ENCODE data around the gene SPTB. TPM values are rescaled to one million over a fixed set of nuclear protein-coding genes. Genes with fewer than 3 reads are reported as not detected.

The SPTB gene
- total and polyA plus RNA-seq, 8 donors, result 2.2 to 4.7 (median 3.3) TPM

DNA sequence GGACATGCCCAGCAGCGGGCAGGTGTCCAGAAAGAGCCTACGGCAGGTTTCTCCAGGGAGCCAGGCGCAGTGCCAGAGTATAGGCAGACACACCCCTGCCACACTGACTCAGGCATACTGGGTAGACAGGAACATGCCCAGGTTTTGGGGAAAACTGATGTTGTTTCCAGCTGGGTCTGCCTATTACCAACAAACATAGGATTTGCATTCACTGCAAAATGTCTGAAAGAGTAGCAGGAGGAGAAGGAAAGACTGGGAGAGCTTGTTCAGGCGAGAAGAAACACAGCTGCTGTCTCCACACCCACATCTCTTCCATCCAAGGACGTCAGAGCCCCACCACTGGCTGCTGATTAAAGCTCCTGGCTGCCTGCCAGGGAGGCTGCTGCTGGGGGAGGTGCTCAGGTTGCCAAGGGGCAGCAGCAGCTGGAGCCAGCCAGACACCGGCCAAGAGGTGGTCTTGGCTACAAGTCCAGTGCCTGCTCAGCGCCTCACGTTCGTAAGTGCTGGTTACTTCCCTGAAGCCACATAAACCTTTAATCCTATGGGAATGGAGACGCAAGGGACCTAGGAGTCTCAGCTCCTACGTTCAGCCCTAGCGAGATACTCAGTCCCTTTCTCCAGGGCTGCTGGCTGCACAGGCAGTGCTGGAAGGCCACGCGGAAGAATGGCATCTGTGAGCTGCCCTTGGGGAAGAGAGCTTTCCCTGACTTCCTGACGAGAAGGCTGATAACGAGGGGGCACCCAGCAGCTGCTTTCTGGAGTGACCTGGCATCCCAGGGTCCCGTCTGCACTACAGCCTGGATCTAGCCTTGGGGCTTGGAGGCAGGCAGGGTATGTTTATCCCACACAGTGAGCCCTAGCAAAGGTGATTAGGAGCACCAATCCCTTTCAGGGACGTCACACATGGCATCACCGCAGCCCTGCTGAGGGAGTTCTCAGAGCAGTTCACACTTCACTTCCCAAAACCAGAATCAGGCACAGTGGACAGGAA lies 117.4 kb downstream of the SPTB start:
- H3K4me1 ChIP-seq, result peaks cover 25 to 37% of the 10 kb centered on the region in 2 donors
- no peak overlapping the region for H3K27ac ChIP-seq
- no peak overlapping the region for H3K4me3 ChIP-seq
- peak; percentile 24 for ATAC-seq
- no peaks in the 10 kb centered on the region for H3K36me3 ChIP-seq
- DNase-seq, result peak in 3 of 4 donors; percentile 69 to 87 (median 69)
- H3K9me3 ChIP-seq, result no peaks in the 10 kb centered on the region
- TF ChIP-seq, protein P1, sequence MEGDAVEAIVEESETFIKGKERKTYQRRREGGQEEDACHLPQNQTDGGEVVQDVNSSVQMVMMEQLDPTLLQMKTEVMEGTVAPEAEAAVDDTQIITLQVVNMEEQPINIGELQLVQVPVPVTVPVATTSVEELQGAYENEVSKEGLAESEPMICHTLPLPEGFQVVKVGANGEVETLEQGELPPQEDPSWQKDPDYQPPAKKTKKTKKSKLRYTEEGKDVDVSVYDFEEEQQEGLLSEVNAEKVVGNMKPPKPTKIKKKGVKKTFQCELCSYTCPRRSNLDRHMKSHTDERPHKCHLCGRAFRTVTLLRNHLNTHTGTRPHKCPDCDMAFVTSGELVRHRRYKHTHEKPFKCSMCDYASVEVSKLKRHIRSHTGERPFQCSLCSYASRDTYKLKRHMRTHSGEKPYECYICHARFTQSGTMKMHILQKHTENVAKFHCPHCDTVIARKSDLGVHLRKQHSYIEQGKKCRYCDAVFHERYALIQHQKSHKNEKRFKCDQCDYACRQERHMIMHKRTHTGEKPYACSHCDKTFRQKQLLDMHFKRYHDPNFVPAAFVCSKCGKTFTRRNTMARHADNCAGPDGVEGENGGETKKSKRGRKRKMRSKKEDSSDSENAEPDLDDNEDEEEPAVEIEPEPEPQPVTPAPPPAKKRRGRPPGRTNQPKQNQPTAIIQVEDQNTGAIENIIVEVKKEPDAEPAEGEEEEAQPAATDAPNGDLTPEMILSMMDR (IDR thresholded peaks at IDR 0.05), result no peak
- H3K27me3 ChIP-seq, result peaks cover 0 to 26% of the 10 kb centered on the region in 2 donors
- intact Hi-C loops (cut with DNase I), result loop anchor here in 1 of 2 donors (5.0 kb wide), 1 partner anchor 90 kb away; no protein-coding TSS in a partner anchor

DNA sequence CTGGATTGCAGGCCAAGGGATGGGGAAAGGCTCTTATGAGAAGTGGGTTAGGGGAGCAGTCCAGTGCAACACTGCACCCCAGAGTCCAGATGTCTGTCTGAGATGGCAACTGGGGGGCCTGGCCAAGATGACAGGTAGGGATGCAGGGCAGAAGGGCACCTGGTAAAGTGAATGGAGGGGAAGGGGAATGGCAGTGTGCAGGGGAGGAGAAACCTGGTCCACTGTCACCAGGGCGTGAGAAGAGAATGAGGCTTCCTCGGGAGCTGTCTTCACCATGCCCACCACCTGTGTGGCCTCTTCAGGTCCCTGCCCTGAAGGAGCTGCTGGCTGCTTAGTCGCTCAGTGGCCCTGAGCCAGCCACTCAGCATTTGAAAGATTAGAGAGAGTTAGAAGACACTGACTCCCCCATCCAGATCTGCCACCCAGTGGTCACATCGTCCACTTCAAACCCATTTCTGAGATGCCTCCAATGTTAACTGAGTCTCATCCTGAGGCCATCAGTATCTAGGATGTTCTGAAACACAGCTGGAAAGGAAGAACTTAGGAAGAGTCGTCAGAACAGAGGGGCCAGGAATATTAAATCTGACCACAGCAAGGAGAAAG lies 118.2 kb downstream of the SPTB start:
- intact Hi-C loops (cut with DNase I), result loop anchor here in 1 of 2 donors (5.0 kb wide), 1 partner anchor 89 kb away; no protein-coding TSS in a partner anchor
- Histone ChIP-seq H3K4me3 (no peak overlapping the region), H3K9me3 (no peaks in the 10 kb centered on the region), H3K36me3 (no peaks in the 10 kb centered on the region), H3K4me1 (peaks cover 25 to 37% of the 10 kb centered on the region in 2 donors), H3K27ac (no peak overlapping the region), H3K27me3 (peaks cover 0 to 26% of the 10 kb centered on the region in 2 donors)
- TF ChIP-seq, protein P1 (IDR thresholded peaks at IDR 0.05), result no peak
- no peak for ATAC-seq
- peak in 2 of 4 donors; percentile 24 to 40 for DNase-seq

DNA sequence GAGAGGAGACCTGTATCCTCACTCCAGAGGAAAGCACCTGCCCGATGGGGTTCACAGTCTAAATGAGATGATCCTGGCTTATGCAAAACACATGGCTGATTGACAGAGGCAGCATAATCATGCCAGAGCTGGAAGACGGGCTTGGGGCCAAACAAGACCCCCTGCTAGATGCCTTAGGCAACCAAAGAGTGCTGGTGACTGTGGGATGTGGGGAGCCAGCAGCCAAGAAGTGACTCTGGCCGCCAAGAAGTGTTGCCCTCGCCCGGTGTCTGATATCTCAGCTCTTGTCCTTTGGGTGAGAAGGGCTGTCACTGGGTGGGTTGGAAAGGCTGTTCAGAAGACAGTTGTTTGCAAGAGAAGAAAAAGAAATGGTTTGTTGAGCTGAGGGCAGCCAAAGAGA lies 118.8 kb downstream of the SPTB start:
- peaks cover 25 to 37% of the 10 kb centered on the region in 2 donors for H3K4me1 ChIP-seq
- intact Hi-C loops (cut with DNase I), result loop anchor here in 1 of 2 donors (5.0 kb wide), 1 partner anchor 89 kb away; no protein-coding TSS in a partner anchor
- no peaks in the 10 kb centered on the region for H3K36me3 ChIP-seq
- no peak overlapping the region for H3K4me3 ChIP-seq
- peaks cover 0 to 26% of the 10 kb centered on the region in 2 donors for H3K27me3 ChIP-seq
- ATAC-seq (no peak), DNase-seq (peak in 1 of 4 donors; percentile 1)
- TF ChIP-seq, protein P1 (IDR thresholded peaks at IDR 0.05), result no peak
- H3K27ac ChIP-seq, result no peak overlapping the region
- H3K9me3 ChIP-seq, result no peaks in the 10 kb centered on the region

DNA sequence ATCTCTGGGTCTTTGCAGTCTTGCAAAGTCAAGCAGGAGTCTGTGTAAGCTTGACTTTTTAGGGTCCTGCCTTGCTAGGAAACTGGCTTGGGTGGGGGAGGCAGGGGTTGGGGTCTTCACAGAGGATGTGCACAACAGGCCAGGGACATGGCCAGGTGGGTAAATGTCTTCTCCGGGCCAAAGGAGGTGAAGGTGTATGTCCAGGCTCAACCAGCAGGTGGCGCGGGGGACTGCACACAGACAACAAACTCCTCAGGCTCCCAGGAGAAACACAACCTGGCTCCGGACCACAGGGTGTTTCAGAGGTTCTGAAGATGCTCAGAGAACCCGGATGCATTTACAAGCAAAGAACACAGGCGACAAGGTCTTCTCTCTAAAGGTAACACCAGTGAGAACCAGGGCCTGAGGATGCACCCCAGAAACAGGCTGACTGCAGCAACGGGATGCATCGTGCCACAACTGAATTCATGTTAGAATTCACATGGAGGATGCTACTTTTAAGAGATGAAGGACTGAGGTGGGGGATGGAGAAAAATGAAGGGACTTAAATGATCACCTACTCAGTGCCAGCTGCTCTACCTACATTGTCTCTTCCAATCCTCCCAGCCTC lies 119.5 kb downstream of the SPTB start:
- ATAC-seq, result no peak
- Histone ChIP-seq H3K9me3 (no peaks in the 10 kb centered on the region), H3K27me3 (peaks cover 0 to 26% of the 10 kb centered on the region in 2 donors), H3K4me3 (no peak overlapping the region), H3K36me3 (no peaks in the 10 kb centered on the region), H3K4me1 (peaks cover 25 to 37% of the 10 kb centered on the region in 2 donors), H3K27ac (no peak overlapping the region)
- TF ChIP-seq, protein P1 (IDR thresholded peaks at IDR 0.05), result peak; percentile 35 to 75
- DNase-seq, result peak in 1 of 4 donors; percentile 26
- intact Hi-C loops (cut with DNase I), result loop anchor here in 1 of 2 donors (5.0 kb wide), 1 partner anchor 88 kb away; no protein-coding TSS in a partner anchor
